ENCODE results near the gene RGS7.
"Not testable (repeated sequence)": the region's sequence is repeated elsewhere in the genome, so short reads cannot be mapped to it uniquely, and the experiment has no call there.

RGS7 gene

DNA sequence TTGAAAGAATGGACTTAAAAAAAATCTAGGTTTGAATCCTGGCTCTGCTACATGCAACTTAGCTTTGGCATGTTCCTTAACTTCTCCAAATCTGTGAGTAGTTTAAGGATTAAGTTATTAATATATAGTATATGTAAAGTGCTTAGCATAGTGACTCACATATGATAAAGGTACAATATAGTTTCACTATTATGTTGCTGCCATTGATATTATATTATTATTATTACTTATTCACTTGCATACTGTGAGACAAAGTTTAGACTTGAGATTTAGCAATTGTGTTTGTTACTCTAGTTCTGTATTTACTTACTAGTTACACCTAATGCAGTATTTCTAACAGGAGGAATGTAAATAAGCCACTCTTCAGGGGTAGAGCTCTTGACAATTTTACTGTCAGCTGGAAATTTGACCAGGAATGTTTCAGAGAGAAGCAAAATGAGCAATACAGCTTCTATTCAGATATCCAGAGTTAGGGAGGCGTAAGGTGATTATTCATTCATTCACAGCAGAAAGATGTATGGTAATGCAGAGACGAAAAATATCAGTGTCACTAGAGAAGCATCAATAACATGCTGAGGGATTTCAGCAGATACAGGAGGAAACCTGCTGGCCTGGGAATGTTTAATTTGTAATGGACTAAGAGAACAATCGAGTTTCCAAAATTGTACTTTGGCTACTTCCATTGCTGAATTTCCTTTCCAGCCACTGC is 25.5 kb downstream of the RGS7 start:
- no peak for DNase-seq

DNA sequence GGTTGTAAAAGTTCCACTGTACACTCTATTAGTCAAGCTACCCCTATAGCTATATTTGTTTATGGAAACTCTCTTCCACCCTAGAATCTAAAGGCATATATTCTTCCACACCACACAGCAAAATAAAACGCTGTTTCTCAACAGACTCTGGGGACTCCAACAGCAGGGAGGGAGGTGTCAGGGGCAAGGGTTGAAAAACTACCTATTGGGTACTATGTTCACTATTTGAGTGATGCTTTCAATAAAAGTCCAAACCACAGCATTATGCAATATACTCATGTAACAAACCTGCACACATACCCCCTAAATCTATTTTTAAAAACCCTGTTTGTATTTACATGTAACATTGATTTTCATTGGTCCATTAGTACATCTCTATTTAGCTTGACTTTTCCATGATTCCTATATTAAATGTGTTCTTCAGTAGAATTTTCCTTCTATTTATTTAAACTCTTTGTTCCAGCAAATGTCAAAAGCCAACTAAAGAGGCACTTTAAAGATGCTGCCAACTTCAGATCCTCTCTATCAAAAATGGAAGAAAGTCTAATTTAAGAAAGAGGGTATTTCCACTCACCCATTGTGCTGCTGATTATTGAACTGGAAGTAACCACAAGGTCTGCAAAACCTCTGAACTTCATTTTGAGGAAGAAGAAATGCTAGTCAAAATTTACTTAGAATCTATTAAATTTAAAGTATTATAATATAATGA is 26.2 kb downstream of the RGS7 start:
- no peak for DNase-seq

DNA sequence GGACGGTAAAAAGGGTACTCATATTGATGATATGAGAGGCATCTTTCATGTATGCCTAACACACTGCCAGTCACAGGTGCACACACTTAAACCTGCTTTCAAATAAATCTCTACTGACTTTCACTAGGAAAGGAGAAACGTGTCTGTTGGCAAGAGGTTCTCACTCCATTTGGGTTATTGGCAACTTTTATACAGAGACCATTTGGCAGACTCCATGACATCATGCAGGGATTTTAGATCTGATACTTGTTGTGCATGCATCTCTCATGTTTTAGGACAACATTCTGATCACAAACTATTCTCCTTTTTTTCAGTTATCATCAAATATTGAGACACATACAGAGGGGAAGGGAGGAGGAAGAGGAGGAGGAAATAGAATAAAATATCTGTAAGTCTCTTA is 31.5 kb downstream of the RGS7 start:
- DNase-seq, result no peak

DNA sequence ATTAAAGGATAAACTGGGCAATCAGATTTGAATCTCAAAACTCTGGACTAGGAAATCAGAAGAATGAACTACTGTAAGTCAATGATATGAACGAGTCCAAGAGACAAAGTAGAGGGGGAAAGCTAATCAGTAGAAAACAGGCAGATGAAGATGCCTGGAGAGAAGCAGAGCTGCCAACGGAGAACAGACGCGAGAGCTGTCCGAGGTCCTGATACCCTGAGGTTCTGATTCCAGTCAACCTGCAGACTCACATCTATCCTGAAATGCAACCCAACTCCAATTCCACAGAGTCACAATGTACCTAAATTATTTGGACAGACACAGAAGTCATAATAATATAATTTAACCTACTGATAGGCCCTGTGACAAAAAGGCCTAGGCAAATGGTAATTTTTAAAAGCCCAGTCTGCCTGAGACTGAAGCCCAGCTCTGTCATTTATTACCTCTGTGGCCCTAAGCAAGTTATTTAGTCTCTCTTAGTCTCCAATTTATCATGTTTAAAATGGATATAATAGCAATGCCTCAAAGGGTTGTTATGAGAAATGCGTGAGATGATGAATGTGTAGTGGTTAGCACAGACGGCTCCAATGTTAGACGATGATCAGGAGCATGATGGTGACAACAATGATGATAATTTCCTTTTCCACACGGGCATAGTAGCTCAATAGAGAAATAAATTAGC is 33.4 kb downstream of the RGS7 start:
- no peak for DNase-seq

DNA sequence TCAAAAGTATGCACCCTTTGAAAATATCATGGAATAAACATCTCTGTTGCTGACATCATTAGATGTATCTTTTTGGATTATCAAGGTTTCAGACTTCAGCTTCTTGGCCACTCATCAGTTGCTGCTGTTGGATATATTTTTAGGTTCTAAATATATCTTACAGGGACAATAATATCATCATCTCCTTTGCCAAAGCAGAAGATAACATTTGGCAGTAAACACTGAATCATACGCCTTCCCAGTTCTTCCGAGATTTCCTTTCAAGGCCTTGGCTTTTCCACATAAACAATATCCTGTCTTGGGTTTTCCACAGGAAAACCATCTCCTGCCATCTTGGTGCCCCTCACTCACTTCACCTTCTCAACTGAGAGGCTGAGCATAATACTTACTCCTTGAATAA is 39.3 kb downstream of the RGS7 start:
- no peak for DNase-seq

DNA sequence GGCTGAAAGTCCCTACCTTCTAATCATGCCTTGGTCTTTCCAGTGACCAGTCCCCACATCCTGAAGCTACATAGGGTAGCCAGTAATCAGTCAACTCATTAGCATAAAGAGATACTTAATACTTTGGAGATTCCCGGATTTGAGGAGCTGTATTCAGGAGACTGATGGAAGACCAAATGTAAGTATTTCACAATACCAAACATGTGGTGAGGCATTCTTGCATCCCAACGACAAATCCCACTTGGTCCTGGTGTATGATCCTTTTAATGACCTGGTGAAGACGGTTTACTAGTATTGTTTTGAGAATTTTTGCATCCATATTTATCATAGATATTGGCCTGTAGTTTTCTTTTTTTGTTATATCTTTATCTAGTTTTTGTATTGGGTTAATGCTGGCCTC is 40.6 kb downstream of the RGS7 start:
- no peak for DNase-seq

DNA sequence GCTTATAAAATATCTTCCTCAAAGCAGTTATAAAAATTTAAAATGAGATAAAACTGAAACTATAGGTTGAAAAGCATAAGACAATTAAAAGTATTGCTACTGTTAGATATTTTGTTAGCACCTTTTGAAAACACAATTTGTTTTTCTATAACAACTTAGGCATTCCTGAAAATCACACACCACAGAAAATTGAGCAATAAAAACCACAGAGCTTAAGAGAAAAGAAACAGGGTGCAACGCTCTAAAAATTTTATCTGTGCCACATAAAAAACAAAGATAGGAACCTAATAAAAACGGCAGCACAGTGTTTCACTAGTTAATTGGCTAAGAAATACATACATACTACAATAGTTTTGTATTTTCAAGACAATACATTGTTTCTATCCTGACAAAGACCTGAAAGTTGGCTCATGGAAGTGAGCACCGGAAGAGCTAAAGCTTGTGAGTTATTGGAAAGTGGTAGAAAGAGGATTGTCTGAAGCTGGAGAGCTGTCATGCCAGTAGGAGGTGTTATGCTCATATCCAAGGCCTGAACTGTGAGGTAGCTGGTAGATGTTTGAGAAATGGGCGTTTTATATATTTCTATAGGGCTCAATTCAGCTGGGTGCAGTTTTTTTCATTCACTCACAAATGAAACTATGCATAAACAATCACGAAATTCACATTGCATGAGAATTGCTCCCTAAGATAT is 45.8 kb downstream of the RGS7 start:
- no peak for DNase-seq

DNA sequence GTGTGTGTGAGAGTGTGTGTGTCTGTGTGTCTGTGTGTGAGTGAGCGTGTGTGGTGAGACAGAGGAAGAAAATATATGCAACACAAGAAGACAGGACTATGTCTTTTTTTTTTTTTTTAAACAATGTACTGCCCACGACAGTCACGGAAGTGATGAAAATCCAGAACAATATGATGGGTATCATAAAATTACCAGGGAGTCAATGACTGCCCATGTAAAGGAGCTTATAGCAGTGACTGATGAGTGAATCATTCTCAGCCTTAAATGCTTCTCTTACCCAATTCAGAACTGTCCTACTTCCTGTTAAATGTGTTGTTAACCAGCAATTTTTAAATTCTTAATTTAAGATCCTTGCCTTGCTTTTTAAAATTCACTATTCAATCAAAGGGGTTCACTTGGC is 46.6 kb downstream of the RGS7 start:
- no peak for DNase-seq

DNA sequence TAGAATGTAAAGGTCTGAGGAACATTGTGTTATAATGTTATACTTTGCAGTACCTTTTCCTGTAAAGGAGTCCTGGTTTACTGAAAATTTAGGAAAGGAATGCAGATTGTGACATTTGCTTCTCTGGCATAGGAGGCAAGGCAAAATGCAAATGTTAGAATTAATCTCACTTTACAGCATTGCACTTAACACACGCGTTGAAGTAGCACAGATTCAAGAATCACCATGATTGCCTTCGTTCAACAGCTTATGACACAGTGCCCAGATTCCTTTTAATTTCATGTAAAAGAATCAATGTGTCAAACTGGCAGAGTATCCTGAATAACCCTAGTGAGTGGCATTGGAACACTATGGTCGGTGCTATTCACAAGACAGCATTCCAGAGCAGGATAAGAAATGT is 47.4 kb downstream of the RGS7 start:
- no peak for DNase-seq

DNA sequence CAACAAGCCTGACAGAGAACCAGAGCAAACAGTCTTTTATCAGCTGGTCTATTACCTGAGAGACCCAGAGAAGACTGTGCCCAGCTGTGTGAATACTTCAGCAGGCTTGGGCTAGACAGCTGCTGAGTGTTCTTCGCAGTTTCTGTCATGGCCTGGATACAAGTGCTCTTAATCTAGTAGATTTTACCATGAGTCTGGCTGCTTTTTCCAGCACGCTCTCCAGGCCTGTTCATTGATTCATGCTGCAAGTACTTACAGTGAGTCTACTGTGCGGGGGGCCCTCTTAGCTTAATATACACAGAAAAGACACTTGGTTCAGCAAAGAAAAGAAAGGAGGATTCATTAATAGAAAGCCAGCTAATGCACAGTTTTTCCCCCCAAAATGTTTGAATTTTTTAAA is 48.5 kb downstream of the RGS7 start:
- peak in 1 of 2 experiments; percentile 51 for DNase-seq

DNA sequence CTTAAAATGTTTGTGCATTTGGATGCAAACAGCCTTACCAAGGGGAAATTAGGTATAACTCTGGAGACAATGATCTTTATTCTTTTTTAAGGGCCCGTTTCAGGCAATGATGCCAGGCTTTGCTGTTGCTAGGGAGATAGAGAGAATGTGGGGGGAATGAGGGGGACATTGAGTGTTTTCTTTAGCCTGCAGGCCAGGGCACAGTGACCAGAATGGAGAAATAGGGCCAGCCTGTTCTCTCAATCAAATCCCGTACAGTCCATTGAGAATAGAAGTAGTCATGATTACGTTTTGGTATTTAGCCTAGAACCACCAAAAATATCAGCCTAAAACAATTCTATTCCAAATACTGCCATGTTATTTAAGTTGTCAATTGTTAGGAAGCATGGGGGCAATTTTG is 49.0 kb downstream of the RGS7 start:
- DNase-seq, result no peak

DNA sequence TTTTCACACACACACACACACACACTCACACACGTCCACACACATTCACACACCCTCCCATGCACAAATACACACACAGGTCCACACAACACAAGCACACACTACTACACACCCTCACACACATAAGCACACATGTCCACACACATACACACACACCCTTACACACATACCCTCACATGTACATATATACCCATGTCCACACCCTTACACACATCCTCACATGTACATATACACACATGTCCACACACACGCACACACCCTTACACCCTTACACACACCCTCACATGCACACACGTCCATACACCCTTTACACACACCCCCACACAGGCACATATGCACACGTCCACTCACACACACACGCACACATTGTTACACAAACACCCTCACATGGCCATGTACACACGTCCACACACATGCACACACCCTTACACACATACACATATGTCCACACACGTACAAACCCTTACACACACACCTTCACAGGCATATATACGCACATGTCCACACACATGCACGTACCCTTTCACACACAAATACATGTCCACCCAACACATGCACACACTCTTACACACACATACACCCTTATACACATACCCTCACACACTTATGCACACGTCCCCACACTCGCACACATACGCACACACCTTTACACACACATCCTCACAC is 50.7 kb downstream of the RGS7 start:
- DNase-seq, result no peak

DNA sequence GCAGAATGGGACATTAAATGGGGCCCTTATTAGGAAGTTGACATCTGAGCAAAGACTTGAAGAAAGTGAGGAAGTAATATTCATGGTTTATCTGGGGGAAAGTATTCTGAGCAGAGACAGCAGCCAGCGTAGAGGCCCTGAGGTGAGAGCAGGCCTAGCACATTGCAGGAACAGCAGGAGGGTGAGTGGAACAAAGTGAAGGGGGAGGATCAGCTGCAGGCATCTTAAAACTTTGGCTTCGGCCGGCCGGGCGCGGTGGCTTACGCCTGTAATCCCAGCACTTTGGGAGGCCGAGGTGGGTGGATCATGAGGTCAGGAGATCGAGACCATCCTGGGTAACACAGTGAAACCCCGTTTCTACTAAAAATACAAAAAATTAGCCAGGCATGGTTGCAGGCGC is 55.0 kb downstream of the RGS7 start:
- DNase-seq, result not testable (repeated sequence)

DNA sequence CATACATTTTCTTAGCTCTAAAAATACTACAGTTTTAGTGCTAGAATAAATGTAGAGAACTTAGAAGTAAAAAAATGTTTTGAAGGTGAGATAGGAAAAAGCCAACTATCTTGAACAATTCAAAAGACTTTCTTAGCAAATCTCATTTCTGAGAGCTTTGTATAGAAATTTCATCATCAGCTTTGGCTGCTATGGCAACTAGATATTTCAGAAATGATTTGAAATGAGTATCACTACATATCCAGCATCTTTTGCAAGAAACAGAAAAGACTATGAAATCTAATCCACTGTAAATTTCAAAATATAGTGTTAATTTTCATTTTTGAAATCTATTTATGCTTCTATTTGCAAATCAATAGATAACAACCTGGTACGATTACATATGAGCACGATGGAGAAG is 57.7 kb downstream of the RGS7 start:
- no peak for DNase-seq

DNA sequence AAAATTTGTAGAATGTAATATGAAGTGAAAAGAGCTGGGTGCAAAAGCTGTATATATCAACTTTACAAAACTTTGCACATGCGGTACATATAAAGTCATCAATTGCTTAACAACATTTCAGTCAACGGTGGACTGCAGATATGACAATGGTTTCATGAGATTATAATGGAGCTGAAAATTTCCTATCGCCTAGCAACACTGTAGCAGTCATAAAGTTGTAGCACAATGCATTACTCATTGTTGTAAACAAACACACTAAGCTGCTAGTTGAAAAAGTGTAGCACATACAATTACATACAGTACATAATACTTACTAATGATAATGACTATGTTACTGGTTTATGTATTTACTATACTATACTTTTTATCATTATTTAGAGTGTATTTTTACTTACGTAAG is 64.0 kb downstream of the RGS7 start:
- no peak for DNase-seq

DNA sequence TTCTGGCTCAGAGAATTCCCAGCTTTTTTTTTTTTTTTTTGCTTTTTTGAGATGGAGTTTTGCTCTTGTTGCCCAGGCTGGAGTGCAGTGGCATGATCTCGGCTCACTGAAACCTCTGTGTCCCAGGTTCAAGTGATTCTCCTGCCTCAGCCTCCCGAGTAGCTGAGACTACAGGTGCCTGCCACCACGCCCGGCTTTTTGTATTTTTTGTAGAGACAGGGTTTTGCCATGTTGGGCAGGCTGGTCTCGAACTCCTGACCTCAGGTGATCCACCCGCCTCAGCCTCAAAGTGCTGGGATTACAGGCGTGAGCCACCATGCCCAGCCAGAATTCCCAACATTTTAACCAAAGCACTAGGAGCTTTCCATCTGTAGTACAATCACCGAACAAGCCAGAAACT is 65.5 kb downstream of the RGS7 start:
- DNase-seq, result not testable (repeated sequence)

DNA sequence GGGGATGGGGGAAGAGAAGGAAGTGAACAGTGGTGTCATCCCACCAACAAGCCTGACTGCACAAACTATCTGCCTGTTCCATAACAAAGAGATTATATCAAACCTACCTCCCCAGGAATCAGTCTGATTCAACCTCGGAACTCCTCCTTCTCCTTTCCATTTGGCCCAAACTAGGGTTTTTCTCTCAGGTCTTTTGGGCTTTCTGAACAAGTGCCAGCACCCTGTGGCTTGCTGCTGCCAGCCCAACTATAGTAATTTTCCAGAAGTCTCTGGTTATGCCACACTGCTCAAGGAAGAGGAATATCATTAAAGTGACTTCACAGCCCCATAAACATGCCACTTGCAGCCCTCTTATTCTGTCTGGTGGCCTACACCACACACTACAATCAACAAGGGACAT is 70.5 kb downstream of the RGS7 start:
- no peak for DNase-seq

DNA sequence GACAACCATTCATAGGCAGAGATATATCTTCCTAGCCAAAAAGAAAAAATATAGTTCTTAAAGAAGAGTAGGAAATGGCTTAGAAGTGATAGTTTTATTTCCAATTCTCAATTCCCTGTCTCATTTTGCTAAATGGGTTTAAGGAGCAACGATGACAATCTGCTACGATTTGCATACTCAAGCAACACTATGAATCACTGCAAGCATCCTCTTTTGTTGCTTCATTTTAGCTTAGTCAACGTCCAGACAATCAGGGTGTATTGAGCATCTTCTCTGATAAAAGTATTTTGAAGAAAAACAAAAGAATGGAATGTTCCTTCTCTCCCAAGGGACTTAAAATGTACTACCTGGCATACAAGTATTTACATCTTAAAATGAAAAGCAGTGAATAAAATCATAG is 80.6 kb downstream of the RGS7 start:
- no peak for DNase-seq

DNA sequence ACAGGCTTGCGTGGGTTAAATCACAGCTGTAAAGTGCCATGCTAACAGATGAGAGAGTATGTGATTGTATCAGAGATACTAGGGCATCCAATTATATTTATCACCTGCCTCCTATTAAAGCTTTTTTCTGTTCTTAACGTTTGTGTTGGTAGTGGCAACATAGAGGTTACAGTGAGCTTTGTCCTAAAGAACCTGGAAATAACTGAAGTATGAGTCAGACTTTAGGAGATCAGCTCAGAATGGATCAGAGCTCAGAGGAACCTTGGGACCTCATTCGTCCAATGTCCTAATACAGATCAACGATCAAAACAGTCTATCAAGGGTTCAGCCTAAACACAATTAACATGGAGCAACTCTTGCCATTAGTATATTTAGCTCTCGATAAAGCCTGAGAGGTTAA is 81.0 kb downstream of the RGS7 start:
- no peak for DNase-seq

DNA sequence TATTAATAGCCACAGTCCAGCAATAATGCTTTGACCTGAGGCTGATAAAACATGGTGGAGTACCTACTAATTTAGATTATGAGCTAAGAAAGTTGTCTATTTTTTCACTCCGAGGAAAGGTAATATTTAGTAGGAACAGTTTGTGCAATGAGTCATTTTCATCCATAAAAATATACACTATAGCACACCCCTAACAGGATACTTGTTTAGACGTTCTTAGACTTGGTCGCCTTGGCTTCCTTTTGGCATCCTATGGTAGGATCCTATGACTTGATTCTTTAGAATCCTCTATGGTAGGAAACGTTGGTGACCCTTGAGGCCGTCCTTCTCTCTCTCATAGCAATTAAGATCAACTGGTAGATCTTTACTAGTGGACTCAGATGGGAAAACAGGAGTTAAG is 81.8 kb downstream of the RGS7 start:
- no peak for DNase-seq

DNA sequence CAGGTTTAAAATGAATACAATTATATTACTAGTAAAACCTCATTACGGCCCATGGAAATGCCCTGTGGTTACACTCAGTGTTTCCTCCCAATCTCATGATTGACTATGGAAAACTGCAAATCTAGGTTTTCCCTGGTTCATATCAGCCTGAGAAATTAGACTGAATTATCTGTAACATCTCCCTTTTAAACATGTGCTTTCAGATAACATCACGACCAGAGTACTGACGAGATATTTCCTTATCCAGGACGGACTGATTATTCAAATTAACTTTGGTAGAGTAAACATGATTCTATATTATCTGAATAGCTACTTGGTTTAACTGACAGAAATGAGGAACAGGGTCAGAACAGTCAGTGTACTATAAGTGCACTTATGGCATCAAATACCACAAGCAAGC is 82.3 kb downstream of the RGS7 start:
- DNase-seq, result no peak

DNA sequence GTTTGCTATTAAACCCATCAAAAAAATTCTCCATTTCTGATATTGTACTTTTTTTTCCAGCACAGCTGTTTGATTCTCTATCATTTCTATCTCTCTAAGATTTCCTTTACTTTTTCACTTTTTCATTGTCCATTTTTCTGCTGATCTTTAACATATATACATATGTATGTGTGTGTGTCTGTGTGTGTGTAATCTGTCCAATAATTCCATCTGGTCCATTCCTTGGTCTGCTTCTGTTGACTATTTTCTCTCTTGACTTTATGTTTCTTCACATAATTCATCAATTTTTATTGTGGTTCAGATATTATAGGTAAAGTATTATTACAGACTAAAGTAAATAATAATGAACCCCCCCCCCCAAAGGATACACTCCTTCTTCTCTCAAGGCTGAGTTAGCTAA is 84.2 kb downstream of the RGS7 start:
- no peak for DNase-seq

DNA sequence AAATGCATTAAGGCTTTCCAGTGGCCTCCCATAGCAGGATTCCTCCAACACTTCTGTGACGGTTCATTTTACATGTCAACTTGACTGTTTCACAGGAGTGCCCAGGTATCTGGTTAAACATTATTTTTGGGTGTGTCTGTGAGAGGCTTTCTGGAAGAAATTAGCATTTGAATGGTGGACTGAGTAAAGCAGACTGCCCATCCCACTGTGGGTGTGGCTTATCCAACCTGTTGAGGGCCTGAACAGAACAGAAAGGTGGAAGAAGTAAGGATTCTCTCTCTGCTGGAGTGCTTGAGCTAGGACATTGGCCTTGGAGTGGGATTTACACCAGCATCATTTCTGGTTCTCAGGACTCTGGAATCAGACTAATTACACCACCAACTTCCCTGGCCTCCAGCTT is 85.6 kb downstream of the RGS7 start:
- DNase-seq, result peak in 1 of 2 experiments; percentile 25
